ENCODE measurements around the gene SWI5.

DNA sequence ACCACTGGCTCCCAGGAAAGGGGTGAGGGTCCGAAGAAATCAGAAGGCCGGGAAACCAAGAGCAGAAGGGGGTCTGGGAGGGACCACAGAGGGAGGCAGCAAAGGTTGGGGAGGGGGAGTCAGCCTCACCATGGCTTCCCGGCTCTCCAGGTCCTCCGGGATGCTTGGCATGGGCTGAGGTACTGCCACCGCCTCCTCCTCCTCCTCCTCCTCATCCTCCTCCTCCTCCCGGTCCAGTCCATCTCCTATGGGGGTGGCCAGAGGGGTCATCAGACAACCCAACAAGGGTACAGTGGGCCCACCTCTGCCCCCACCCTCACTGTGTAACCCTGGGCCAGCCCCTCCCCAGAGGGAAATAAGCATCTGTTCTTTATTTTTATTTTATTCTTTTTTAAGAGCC, 17.8 kb upstream of the SWI5 start:
- TF ChIP-seq POLR2A (IDR thresholded peaks at IDR 0.05), result no peak
- no peak for TF ChIP-seq EP300 (IDR thresholded peaks at IDR 0.05)
- TF ChIP-seq POLR2AphosphoS5 (IDR thresholded peaks at IDR 0.05), result no peak
- TF ChIP-seq, protein P1, sequence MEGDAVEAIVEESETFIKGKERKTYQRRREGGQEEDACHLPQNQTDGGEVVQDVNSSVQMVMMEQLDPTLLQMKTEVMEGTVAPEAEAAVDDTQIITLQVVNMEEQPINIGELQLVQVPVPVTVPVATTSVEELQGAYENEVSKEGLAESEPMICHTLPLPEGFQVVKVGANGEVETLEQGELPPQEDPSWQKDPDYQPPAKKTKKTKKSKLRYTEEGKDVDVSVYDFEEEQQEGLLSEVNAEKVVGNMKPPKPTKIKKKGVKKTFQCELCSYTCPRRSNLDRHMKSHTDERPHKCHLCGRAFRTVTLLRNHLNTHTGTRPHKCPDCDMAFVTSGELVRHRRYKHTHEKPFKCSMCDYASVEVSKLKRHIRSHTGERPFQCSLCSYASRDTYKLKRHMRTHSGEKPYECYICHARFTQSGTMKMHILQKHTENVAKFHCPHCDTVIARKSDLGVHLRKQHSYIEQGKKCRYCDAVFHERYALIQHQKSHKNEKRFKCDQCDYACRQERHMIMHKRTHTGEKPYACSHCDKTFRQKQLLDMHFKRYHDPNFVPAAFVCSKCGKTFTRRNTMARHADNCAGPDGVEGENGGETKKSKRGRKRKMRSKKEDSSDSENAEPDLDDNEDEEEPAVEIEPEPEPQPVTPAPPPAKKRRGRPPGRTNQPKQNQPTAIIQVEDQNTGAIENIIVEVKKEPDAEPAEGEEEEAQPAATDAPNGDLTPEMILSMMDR (IDR thresholded peaks at IDR 0.05), result no peak
